Stimulated activated CD4-positive, alpha-beta T cell treated with anti-CD3 and anti-CD28 coated beads, Interleukin-12 subunit alpha, Interleukin-12 subunit beta, amount 100 ng/mL, for 4 hours (primary cell): Measurements from ENCODE around the gene DNTTIP2.
"Not testable (repeated sequence)": the region's sequence is repeated elsewhere in the genome, so short reads cannot be mapped to it uniquely, and the experiment has no call there.

Experiments
- DNase-seq: peaks from one replicate; pipeline ENCODE4 v3.0.0-alpha.2; 2020

DNTTIP2 gene

GRCh38 chr1:93878889-93879586 is at the start of gene DNTTIP2:
Gene DNTTIP2 (minus strand): TSS chr1:93879206. CDS start chr1:93879148, 58 bp downstream.
- DNase-seq, result peak; percentile 83

GRCh38 chr1:93925206-93925605 is 46.2 kb upstream of the DNTTIP2 start:
- no peak for DNase-seq

- no peak for DNase-seq
These were observed 40.8 kb upstream of the DNTTIP2 start for GRCh38 chr1:93919780-93920179.

- DNase-seq, result no peak
These were observed 38.3 kb upstream of the DNTTIP2 start for GRCh38 chr1:93917302-93917701.

GRCh38 chr1:93910880-93911279 is 31.9 kb upstream of the DNTTIP2 start:
- DNase-seq, result not testable (repeated sequence)

- DNase-seq, result no peak
These were observed 31.3 kb upstream of the DNTTIP2 start for GRCh38 chr1:93910305-93910704.

GRCh38 chr1:93909146-93910050 is 30.4 kb upstream of the DNTTIP2 start, which contains the start of gene GCLM:
Gene GCLM (minus strand): TSS chr1:93909430. CDS start chr1:93909163, 267 bp downstream.
- DNase-seq, result peak; percentile 91

GRCh38 chr1:93908394-93909145 is 29.6 kb upstream of the DNTTIP2 start:
- peak; percentile 40 for DNase-seq

GRCh38 chr1:93907718-93908117 is 28.7 kb upstream of the DNTTIP2 start:
- DNase-seq, result no peak

GRCh38 chr1:93906480-93906879 is 27.5 kb upstream of the DNTTIP2 start:
- DNase-seq, result no peak

- DNase-seq, result no peak
These were observed 26.7 kb upstream of the DNTTIP2 start for GRCh38 chr1:93905734-93906133.

- no peak for DNase-seq
These were observed 26.0 kb upstream of the DNTTIP2 start for GRCh38 chr1:93905051-93905450.

GRCh38 chr1:93904228-93904627 is 25.2 kb upstream of the DNTTIP2 start:
- DNase-seq, result no peak

- DNase-seq, result no peak
These were observed 21.9 kb upstream of the DNTTIP2 start for GRCh38 chr1:93900723-93901504.

GRCh38 chr1:93899543-93900207 is 20.7 kb upstream of the DNTTIP2 start:
- DNase-seq, result no peak

GRCh38 chr1:93888900-93889299 is 9.9 kb upstream of the DNTTIP2 start:
- DNase-seq, result no peak

- no peak for DNase-seq
These were observed 3.3 kb upstream of the DNTTIP2 start for GRCh38 chr1:93882269-93882668.

- DNase-seq, result no peak
These were observed 1.7 kb upstream of the DNTTIP2 start for GRCh38 chr1:93880731-93881130.

GRCh38 chr1:93878501-93878888 is 511 bp downstream of the DNTTIP2 start:
- DNase-seq, result peak; percentile 51

- DNase-seq, result no peak
These were observed 1.5 kb downstream of the DNTTIP2 start for GRCh38 chr1:93877529-93877928.

- DNase-seq, result no peak
These were observed 2.8 kb downstream of the DNTTIP2 start for GRCh38 chr1:93876244-93876643.
